GM21423 (cell line): Measurements from ENCODE around the gene NGDN.
"Not testable (repeated sequence)": the region's sequence is repeated elsewhere in the genome, so short reads cannot be mapped to it uniquely, and the experiment has no call there.

Experiments used
- ATAC-seq: cut with Tn5 transposase; IDR thresholded peaks from one replicate; pipeline ENCODE4 v1.9.1; 2021; ENCODE audit warnings: mild to moderate bottlenecking, moderate library complexity; ENCODE audit not compliant: unreplicated experiment

The NGDN gene

DNA sequence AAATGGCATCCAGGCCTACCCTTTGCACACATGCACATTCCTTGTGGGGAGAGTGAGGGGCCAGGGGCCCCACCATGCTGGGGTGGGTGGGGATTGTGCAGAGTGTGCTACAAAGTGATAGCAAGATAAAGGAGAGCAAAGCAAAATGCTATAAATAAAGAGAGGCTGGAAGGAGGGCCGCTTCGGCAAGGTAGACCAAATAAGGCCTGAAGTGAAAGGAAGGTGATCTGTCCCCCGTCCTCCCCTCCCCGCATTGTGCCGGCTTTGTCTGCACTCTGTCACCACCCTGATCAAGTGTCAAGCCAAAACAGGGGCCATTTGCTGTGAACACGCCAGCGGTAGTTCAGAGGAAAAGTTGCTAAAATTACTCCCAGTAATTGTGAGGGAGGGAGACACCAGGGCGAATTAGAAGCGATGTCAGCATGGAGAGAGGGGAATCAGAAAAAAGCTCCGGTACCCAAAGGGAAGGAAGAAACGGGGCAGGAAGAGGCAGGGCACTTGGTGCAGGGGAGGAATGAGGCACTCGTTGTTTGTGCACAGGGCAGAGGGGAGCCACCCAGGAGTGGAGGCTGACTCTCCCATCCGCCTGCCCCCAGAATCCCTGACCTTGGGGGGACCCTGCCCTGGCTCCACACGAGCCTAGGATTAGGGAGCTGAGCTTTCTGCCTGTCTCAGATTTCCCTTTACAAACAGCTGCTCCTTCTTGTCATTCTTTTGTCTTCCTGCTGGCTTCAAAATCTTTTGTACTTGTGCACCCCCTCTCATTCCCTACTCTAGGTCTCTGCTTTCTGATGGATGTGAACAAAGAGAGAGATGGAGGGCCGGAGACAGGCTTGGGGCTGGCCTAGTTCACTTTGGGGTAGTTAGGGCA lies 31.2 kb upstream of the NGDN start:
- ATAC-seq, result no peak

DNA sequence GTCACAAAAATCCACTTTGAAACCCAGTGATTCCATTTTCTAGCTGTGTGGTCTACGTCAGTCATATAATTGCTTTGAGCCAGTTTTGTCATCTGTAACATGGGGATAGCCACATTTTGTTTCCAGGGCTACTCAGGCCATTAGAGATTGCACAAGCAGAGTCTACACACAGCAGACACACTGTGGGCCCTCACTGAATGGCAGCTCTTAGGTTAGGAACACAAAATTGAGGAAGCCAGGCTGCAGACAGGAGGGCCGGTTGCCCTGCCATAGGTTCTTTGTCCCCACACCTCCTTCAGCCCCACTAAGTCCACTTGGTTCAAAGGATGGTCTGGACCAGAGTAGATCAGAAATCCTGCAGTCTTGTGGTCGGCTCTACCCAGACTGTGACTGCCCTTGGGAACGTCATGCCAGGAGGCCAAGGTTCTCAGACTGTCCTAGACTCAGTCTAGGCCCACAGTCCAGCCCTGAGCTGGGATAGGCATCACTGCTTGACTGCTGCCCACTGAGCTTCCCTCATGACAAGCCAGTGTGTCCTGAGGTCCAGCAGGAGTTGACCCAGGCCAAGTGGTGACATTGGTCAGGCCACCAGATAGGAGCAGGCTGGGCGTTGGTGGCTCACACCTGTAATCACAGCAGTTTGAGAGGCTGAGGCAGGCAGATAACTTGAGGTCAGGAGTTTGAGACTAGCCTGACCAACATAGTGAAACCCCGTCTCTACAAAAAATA lies 30.2 kb upstream of the NGDN start:
- no peak for ATAC-seq

DNA sequence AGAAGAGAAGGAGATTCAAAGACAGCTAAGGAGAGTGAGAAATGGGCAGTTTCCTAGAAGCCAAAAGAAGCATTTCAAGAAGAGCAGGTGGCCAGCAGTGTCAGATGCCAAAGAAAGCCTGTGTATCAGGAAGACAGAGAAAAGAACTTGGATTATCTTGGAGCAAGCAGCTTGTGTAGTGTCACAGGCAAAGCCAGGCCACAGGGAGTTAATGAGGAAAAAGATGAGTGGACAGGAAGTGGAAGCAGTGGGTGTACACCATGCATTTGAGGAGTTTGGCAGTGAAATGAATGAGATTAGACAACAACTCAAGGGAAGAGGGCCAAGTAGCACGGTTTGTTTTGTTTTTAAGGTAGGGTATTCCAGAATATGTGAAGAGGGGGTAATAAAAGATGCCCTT lies 28.4 kb upstream of the NGDN start:
- no peak for ATAC-seq

- no peak for ATAC-seq
Measured at GRCh38 chr14:23442721-23443356, 26.7 kb upstream of the NGDN start.

DNA sequence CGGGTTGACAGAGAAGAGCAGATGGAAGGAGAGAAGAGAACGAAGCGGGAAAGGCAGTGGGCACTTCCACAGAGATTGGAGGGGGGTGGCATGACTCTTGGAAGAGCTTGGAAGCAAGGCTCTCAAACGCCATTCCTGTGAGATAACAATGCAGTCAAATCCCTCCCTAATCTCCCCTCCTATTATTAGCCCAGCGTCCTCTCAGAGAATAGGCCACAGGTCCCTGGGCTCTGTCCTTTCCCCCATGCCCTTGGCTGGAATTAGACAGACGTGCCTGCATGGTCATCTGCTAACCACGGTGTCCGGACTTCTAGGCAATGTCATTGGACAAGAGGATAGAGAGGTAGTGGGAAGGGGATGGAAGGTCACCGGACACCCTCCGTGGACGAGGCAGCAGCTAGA lies 26.1 kb upstream of the NGDN start:
- ATAC-seq, result no peak

DNA sequence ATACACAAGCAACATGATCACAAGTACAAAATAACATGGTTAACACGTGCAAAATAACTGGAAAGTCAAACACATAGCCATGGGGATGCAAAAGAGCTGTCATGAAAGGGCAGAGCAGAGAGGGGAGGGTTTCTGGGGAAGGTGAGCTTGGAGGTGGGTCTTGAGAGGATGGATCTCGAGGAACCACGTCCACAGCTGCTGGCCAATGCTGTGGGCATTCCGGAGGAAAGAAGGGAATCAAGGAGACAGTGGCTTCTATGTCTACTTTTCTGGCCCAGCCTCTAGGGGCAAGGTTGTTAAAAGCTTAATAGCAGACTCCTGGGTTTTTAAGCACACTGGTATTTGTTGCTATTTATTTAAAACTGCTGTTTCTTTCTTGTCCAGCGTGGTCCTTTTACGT lies 25.6 kb upstream of the NGDN start:
- ATAC-seq, result no peak

GRCh38 chr14:23444314-23444713 lies 25.2 kb upstream of the NGDN start:
- no peak for ATAC-seq

DNA sequence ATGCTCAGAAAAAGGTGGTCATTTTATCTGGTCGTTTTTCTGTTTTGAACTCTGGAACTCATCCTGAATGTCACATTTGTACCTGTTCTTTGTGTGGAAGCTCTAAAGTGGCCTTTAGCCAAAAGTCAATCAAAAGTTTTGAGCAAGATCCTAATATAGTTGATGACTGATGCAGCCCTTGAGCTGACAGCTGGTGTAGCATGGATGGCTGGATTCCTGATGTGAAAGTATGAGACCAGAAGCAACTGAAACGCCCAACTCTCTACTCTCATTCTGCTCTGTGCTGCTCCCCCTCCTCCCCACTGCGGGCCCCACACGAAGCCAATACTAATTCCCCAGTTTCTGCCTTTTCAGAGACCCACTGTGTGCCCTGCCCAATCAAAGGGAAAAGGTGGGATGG lies 23.7 kb upstream of the NGDN start:
- ATAC-seq, result no peak

- ATAC-seq, result no peak
Measured at GRCh38 chr14:23446291-23446851, 23.1 kb upstream of the NGDN start.

GRCh38 chr14:23447361-23448350 lies 21.8 kb upstream of the NGDN start:
- no peak for ATAC-seq

DNA sequence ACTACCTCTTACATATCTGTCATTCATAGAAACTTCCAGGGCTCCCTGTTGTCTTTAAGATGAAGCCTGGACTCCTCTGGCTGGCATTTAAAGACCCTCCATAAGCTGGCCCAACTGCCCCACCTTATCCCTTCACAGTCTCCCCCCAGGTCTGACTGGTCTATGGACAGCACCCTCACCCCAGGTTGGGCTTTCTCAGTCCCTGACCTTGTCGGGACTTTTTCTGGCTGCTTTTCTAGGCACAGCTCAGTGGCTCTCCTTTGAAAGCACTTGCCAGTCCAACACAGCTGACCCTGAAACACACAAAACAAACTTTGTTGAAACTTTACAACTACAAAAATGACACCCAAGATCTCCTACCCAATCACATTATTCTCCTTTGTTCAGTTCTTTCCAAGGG lies 20.2 kb upstream of the NGDN start:
- no peak for ATAC-seq

- ATAC-seq, result no peak
Measured at GRCh38 chr14:23450379-23450778, 19.1 kb upstream of the NGDN start.

DNA sequence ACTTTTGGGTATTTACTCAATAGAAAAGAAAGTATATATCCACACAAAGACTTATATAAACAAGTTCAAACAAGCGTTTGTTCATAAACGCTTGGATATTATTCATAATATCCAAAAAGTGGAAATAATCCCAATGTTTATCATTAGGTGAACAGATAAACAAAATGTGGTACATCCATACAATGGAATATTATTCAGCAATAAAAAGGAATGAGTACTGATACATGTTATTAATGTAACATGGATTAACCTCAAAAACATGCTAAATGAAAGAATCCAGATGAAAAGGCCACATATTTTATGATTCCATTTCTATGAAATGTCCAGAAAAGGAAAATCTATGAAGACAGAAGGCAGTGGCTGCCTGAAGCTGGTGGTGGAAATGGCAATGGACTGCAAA lies 17.3 kb upstream of the NGDN start:
- ATAC-seq, result no peak

- no peak for ATAC-seq
Measured at GRCh38 chr14:23454445-23454856, 15.1 kb upstream of the NGDN start.

DNA sequence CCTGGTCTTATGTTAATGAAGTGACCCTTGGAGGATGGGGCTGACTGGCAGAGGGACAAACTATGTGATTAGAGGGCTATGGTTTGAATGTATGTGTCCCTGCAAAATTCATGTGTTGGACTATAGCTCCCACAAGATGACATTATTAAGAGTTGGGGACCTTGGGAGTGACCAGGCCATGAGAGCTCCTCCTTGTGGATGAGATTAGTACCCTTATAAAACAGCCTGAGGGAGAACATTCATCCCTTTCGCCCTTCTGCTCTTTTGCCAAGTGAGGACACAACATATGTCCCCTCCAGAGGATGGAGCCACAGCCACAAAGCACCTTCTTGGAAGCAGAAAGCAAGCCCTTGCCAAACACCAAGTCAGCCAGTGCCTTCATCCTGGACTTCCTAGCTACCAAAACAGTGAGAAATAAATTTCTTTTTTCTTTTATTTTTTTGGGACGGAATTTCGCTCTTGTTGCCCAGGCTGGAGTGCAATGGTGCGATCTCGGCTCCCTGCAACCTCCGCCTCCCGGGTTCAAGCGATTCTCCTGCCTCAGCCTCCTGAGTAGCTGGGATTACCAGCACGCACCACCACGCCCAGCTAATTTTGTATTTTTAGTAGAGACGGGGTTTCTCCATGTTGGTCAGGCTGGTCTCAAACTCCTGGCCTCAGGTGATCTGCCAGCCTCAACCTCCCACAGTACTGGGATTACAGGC lies 12.5 kb upstream of the NGDN start:
- not testable (repeated sequence) for ATAC-seq

- ATAC-seq, result no peak
Measured at GRCh38 chr14:23457587-23458445, 11.7 kb upstream of the NGDN start.

DNA sequence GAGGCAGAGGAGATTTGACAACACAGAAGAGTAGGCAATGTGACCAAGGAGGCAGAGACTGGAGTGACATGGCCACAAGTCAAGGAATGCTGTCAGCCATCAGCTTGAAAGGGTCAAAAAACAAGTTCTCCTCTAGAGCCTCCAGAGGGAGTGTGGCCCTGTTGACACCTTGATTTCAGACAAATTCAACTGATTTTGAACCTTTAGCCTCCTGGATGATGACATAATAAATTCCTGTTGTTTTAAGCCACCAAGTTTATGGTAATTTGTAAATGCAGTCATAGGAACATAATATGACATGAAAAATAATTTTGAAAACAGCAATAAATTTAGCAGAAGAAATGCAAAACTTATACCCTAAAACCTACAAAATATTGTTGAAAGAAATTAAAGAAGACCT lies 8.5 kb upstream of the NGDN start:
- ATAC-seq, result no peak

- no peak for ATAC-seq
Measured at GRCh38 chr14:23464700-23465099, 4.8 kb upstream of the NGDN start.

DNA sequence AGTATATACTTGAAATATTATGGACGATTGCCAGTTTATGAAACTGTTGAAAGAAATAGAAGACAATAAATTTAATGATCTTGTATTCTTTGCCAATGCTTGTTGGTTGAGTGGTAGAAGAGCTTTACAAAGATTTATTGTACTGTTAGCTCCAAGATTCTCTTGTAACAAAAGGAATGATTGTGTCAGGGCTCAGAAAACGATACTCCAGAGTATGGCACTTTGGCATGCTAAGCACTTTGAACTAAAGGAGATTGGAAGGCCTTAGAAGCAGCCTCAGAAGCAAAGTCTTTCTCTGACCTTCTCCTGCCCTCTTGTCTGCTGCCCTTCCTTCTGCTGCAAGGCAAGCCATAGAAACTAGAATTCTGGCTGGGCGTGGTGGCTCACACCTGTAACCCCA lies 4.2 kb upstream of the NGDN start:
- no peak for ATAC-seq
